MM.1S (cell line): ENCODE data around the gene CLASP1.

Experiments
- DNase-seq: peaks from one replicate; pipeline ENCODE4 v3.0.0-alpha.2; 2015
- H2AFZ ChIP-seq: fragments of 300-600 bp; sonication (generic); 2 replicates; pipeline ENCODE4 v1.6.0; 2016; ENCODE audit warnings: antibody characterized with exemption, low read length
- H3F3A ChIP-seq: fragments of 300-600 bp; sonication (generic); 2 replicates; pipeline ENCODE4 v1.6.1; 2016; ENCODE audit warnings: mild to moderate bottlenecking, antibody characterized with exemption, low read length, moderate library complexity, mixed read lengths; ENCODE audit not compliant: insufficient read depth
- H3K27ac ChIP-seq: fragments of 300-600 bp; sonication (generic); 2 replicates; pipeline ENCODE4 v1.5.1; 2016; ENCODE audit warnings: mild to moderate bottlenecking, low read length
- H3K27me3 ChIP-seq: fragments of 300-600 bp; sonication (generic); replicated peaks from 2 replicates; pipeline ENCODE4 v1.6.0; 2016; ENCODE audit warnings: low read length; ENCODE audit not compliant: insufficient read depth
- H3K36me3 ChIP-seq: fragments of 300-600 bp; sonication (generic); replicated peaks from 2 replicates; pipeline ENCODE4 v1.6.1; 2016; ENCODE audit warnings: mild to moderate bottlenecking, low read length, mixed read lengths; ENCODE audit not compliant: insufficient read depth
- H3K4me1 ChIP-seq: fragments of 300-600 bp; sonication (generic); 2 replicates; pipeline ENCODE4 v1.6.1; 2016; ENCODE audit warnings: low read length, mixed read lengths
- H3K4me2 ChIP-seq: fragments of 300-600 bp; sonication (generic); 2 replicates; pipeline ENCODE4 v1.6.0; 2016; ENCODE audit warnings: low read depth, low read length
- H3K4me3 ChIP-seq: fragments of 300-600 bp; sonication (generic); 2 replicates; pipeline ENCODE4 v1.5.1; 2016; ENCODE audit warnings: low read length, mixed read lengths
- H3K79me2 ChIP-seq: fragments of 300-600 bp; sonication (generic); 2 replicates; pipeline ENCODE4 v1.6.1; 2016; ENCODE audit warnings: mixed run types, low read length, mixed read lengths
- H3K9ac ChIP-seq: fragments of 300-600 bp; sonication (generic); 2 replicates; pipeline ENCODE4 v1.6.1; 2016; ENCODE audit warnings: low read length, mixed read lengths
- H3K9me2 ChIP-seq: fragments of 300-600 bp; sonication (generic); replicated peaks from 2 replicates; pipeline ENCODE4 v1.6.1; 2016; ENCODE audit warnings: mild to moderate bottlenecking, low read length, mixed read lengths; ENCODE audit not compliant: insufficient read depth
- H3K9me3 ChIP-seq: fragments of 300-600 bp; sonication (generic); replicated peaks from 2 replicates; pipeline ENCODE4 v1.6.1; 2016; ENCODE audit warnings: mild to moderate bottlenecking, low read length, mixed read lengths; ENCODE audit not compliant: insufficient read depth
- H4K20me1 ChIP-seq: fragments of 300-600 bp; sonication (generic); 2 replicates; pipeline ENCODE4 v1.6.1; 2016; ENCODE audit warnings: mild to moderate bottlenecking, low read length, moderate library complexity, mixed read lengths; ENCODE audit not compliant: insufficient read depth
- EZH2 ChIP-seq: fragments of 300-600 bp; sonication (generic); optimal IDR thresholded peaks from 2 replicates; pipeline ENCODE3; 2017; ENCODE audit warnings: low read depth, mild to moderate bottlenecking, antibody characterized with exemption, low read length, mixed read lengths
- EZH2phosphoT487 ChIP-seq: fragments of 300-600 bp; sonication (generic); IDR thresholded peaks from 2 replicates; pipeline ENCODE4 v1.6.1; 2018; ENCODE audit warnings: antibody characterized with exemption, low read length
- TF ChIP-seq, protein P1 (sequence below): fragments of 300-600 bp; sonication (generic); IDR thresholded peaks from 2 replicates; pipeline ENCODE4 v1.5.1; 2016; ENCODE audit warnings: antibody characterized with exemption, low read length, mixed read lengths

The CLASP1 gene

DNA sequence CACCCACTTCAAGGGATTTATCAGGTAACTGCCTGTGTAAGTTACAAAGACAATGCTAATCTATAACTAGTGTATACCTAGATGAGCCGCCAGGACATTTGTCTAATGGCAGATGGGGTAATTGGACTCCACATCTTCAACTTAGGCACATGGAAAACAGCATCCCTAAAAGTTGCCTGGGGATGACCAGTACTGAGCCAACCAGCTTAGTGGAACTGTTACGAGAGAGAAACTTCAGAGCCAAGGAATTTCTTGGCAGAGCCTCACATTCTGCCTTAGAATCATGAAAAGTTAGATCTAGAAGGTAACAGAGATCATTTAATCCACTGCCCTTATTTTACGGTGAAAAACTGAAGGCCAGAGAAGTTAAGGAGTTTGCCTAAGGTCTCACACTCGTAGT is 15.5 kb upstream of the CLASP1 start:
- Histone ChIP-seq H3F3A (no peaks in the 10 kb centered on the region), H3K36me3 (no peaks in the 10 kb centered on the region), H3K27ac (no peak overlapping the region), H3K4me2 (no peak overlapping the region), H3K27me3 (no peaks in the 10 kb centered on the region), H2AFZ (no peak overlapping the region), H3K4me3 (no peak overlapping the region), H3K9ac (no peak overlapping the region), H3K79me2 (no peaks in the 10 kb centered on the region), H3K4me1 (no peaks in the 10 kb centered on the region), H4K20me1 (no peaks in the 10 kb centered on the region), H3K9me2 (no peaks in the 10 kb centered on the region), H3K9me3 (no peaks in the 10 kb centered on the region)
- no peak for TF ChIP-seq EZH2phosphoT487
- TF ChIP-seq, protein P1, sequence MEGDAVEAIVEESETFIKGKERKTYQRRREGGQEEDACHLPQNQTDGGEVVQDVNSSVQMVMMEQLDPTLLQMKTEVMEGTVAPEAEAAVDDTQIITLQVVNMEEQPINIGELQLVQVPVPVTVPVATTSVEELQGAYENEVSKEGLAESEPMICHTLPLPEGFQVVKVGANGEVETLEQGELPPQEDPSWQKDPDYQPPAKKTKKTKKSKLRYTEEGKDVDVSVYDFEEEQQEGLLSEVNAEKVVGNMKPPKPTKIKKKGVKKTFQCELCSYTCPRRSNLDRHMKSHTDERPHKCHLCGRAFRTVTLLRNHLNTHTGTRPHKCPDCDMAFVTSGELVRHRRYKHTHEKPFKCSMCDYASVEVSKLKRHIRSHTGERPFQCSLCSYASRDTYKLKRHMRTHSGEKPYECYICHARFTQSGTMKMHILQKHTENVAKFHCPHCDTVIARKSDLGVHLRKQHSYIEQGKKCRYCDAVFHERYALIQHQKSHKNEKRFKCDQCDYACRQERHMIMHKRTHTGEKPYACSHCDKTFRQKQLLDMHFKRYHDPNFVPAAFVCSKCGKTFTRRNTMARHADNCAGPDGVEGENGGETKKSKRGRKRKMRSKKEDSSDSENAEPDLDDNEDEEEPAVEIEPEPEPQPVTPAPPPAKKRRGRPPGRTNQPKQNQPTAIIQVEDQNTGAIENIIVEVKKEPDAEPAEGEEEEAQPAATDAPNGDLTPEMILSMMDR: no peak
- TF ChIP-seq EZH2: no peak
- no peak for DNase-seq

DNA sequence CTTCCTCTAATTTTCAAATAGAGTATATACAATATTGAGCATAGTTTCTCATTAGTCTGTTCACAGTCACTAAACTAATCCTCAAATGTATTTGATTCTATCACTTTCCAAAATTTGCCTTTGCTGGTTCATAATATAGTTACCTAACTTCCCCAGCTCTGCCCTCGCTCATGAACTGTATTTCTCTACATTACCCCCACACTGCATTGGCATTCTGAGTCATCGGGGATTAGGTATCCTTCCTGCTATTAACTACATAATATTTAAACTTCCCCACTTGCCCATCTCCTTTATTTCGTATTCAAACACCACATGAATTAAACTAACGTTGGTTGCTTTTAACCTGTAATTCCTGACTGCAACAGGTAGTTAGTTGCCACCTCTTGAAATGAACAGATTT is 14.8 kb upstream of the CLASP1 start:
- Histone ChIP-seq H4K20me1 (no peaks in the 10 kb centered on the region), H3K4me3 (no peak overlapping the region), H3K9me3 (no peaks in the 10 kb centered on the region), H3K9ac (no peak overlapping the region), H3K27ac (no peak overlapping the region), H3K79me2 (no peaks in the 10 kb centered on the region), H3K36me3 (no peaks in the 10 kb centered on the region), H3F3A (no peaks in the 10 kb centered on the region), H3K27me3 (no peaks in the 10 kb centered on the region), H3K4me1 (no peaks in the 10 kb centered on the region), H3K4me2 (no peak overlapping the region), H2AFZ (no peak overlapping the region), H3K9me2 (no peaks in the 10 kb centered on the region)
- no peak for DNase-seq
- TF ChIP-seq EZH2: no peak
- TF ChIP-seq, protein P1: no peak
- no peak for TF ChIP-seq EZH2phosphoT487

DNA sequence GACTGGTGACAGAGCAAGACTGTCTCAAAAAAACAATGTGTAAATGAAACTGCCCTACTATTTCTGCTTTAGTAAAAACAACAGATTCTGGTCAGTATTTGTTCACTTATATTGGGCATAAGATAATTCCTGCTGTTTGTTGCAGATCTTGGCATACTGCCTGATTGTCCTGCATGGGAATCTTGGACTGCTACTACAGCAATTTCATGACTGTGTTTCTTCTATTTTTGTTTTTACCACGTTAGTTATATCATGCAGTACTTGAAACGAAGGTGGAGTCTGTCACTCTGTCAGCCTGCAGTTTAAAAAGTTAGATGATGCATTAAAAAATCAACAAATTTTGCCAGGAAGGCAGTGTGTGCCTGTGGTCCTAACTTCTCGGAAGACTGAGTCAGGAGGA is 14.2 kb upstream of the CLASP1 start:
- H3K36me3 ChIP-seq: no peaks in the 10 kb centered on the region
- H3K9ac ChIP-seq: no peak overlapping the region
- H3K9me3 ChIP-seq: no peaks in the 10 kb centered on the region
- TF ChIP-seq, protein P1: no peak
- no peak for TF ChIP-seq EZH2phosphoT487
- H3K4me2 ChIP-seq: no peak overlapping the region
- no peak for DNase-seq
- H3K79me2 ChIP-seq: no peaks in the 10 kb centered on the region
- no peak overlapping the region for H2AFZ ChIP-seq
- no peaks in the 10 kb centered on the region for H3K4me1 ChIP-seq
- no peaks in the 10 kb centered on the region for H3K27me3 ChIP-seq
- no peaks in the 10 kb centered on the region for H3F3A ChIP-seq
- no peak overlapping the region for H3K27ac ChIP-seq
- H3K4me3 ChIP-seq: no peak overlapping the region
- H3K9me2 ChIP-seq: no peaks in the 10 kb centered on the region
- H4K20me1 ChIP-seq: no peaks in the 10 kb centered on the region

DNA sequence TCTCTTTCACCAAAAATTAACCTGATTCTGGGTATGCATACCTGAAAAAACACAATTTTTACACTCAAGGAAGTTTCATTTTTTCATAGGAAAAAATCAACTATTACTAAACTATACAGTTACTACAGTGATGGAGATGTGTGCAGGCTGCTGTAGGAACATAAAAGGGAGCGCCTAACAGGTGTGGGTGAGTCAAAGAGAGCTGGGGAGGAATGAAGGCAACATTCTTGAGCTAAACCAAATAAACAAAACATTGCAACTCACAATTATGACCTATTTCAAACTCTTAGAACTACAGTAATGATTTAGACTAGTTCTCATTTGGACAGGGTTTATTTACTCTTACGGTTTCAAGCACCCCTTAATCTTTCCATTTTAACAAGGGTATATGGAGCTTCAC is 13.4 kb upstream of the CLASP1 start:
- H3K27me3 ChIP-seq: no peaks in the 10 kb centered on the region
- no peak overlapping the region for H2AFZ ChIP-seq
- no peaks in the 10 kb centered on the region for H3F3A ChIP-seq
- H3K9ac ChIP-seq: no peak overlapping the region
- H3K4me1 ChIP-seq: no peaks in the 10 kb centered on the region
- no peak overlapping the region for H3K27ac ChIP-seq
- DNase-seq: no peak
- no peak for TF ChIP-seq EZH2
- TF ChIP-seq, protein P1: no peak
- no peak for TF ChIP-seq EZH2phosphoT487
- no peaks in the 10 kb centered on the region for H3K9me3 ChIP-seq
- no peaks in the 10 kb centered on the region for H3K9me2 ChIP-seq
- H3K4me2 ChIP-seq: no peak overlapping the region
- H3K79me2 ChIP-seq: no peaks in the 10 kb centered on the region
- no peaks in the 10 kb centered on the region for H3K36me3 ChIP-seq
- no peak overlapping the region for H3K4me3 ChIP-seq
- no peaks in the 10 kb centered on the region for H4K20me1 ChIP-seq
